HG03342 (cell line): Measurements from ENCODE around the gene MAP3K15.
"Not testable (repeated sequence)": the region's sequence is repeated elsewhere in the genome, so short reads cannot be mapped to it uniquely, and the experiment has no call there.

Source experiments
- ATAC-seq: cut with Tn5 transposase; IDR thresholded peaks from one replicate; pipeline ENCODE4 v1.9.1; 2021; ENCODE audit warnings: mild to moderate bottlenecking, moderate library complexity; ENCODE audit not compliant: unreplicated experiment

Gene MAP3K15

GRCh38 chrX:19541196-19541595, 25.9 kb upstream of the MAP3K15 start:
- no peak for ATAC-seq

GRCh38 chrX:19540076-19540475, 24.8 kb upstream of the MAP3K15 start:
- no peak for ATAC-seq

GRCh38 chrX:19539665-19540064, 24.4 kb upstream of the MAP3K15 start:
- no peak for ATAC-seq

- ATAC-seq = no peak
Observed at GRCh38 chrX:19535476-19535875, 20.2 kb upstream of the MAP3K15 start.

GRCh38 chrX:19532709-19533108, 17.4 kb upstream of the MAP3K15 start:
- no peak for ATAC-seq

- ATAC-seq = no peak
Observed at GRCh38 chrX:19517965-19518364, 2.7 kb upstream of the MAP3K15 start.

GRCh38 chrX:19515615-19516105, 352 bp upstream of the MAP3K15 start:
- ATAC-seq = no peak

GRCh38 chrX:19513383-19513782, 1.9 kb downstream of the MAP3K15 start:
- no peak for ATAC-seq

- ATAC-seq = no peak
Observed at GRCh38 chrX:19512961-19513360, 2.3 kb downstream of the MAP3K15 start.

- no peak for ATAC-seq
Observed at GRCh38 chrX:19512359-19512758, 2.9 kb downstream of the MAP3K15 start.

- not testable (repeated sequence) for ATAC-seq
Observed at GRCh38 chrX:19511796-19512195, 3.5 kb downstream of the MAP3K15 start.

- ATAC-seq = no peak
Observed at GRCh38 chrX:19496711-19497110, 18.6 kb downstream of the MAP3K15 start.

- no peak for ATAC-seq
Observed at GRCh38 chrX:19487520-19488200, 27.6 kb downstream of the MAP3K15 start.

GRCh38 chrX:19479458-19479857, 35.9 kb downstream of the MAP3K15 start:
- no peak for ATAC-seq

GRCh38 chrX:19468383-19468782, 46.9 kb downstream of the MAP3K15 start:
- ATAC-seq = not testable (repeated sequence)

GRCh38 chrX:19462879-19463278, 52.4 kb downstream of the MAP3K15 start:
- ATAC-seq = no peak

GRCh38 chrX:19462231-19462630, 53.1 kb downstream of the MAP3K15 start:
- ATAC-seq = no peak

- no peak for ATAC-seq
Observed at GRCh38 chrX:19457662-19458061, 57.6 kb downstream of the MAP3K15 start.

- ATAC-seq = no peak
Observed at GRCh38 chrX:19448077-19448476, 67.2 kb downstream of the MAP3K15 start.

GRCh38 chrX:19446397-19446796, 68.9 kb downstream of the MAP3K15 start:
- no peak for ATAC-seq

- not testable (repeated sequence) for ATAC-seq
Observed at GRCh38 chrX:19445772-19446171, 69.5 kb downstream of the MAP3K15 start.

GRCh38 chrX:19443869-19444526, 71.3 kb downstream of the MAP3K15 start:
- no peak for ATAC-seq
